Stimulated activated CD4-positive, alpha-beta T cell treated with anti-CD3 and anti-CD28 coated beads, Interleukin-2, amount 100 ng/mL, for 48 hours (primary cell): Measurements from ENCODE around the gene ARMC12.
A peak's percentile ranks its signal among the peaks of the same experiment; 100 is the strongest.

Experiments used
- DNase-seq, 2 donors: peaks; one replicate each; pipeline ENCODE4 v3.0.0-alpha.2; 2020

The ARMC12 gene

GRCh38 chr6:35736253-35736894 is 458 bp upstream of the ARMC12 start:
- DNase-seq, result peak; percentile 87 to 88

- no peak for DNase-seq
These were observed 780 bp downstream of the ARMC12 start for GRCh38 chr6:35737413-35738211.

GRCh38 chr6:35739645-35740524 is 3.1 kb downstream of the ARMC12 start:
- DNase-seq, result no peak

- DNase-seq, result no peak
These were observed 6.0 kb downstream of the ARMC12 start for GRCh38 chr6:35742842-35743241.

- no peak for DNase-seq
These were observed 8.7 kb downstream of the ARMC12 start for GRCh38 chr6:35745509-35745908.

- no peak for DNase-seq
These were observed 9.7 kb downstream of the ARMC12 start for GRCh38 chr6:35746516-35746915.

GRCh38 chr6:35747877-35748276 is 11.0 kb downstream of the ARMC12 start:
- no peak for DNase-seq

GRCh38 chr6:35750557-35750956 is 13.7 kb downstream of the ARMC12 start:
- DNase-seq, result no peak

- no peak for DNase-seq
These were observed 14.8 kb downstream of the ARMC12 start for GRCh38 chr6:35751594-35751993.

- DNase-seq, result no peak
These were observed 15.5 kb downstream of the ARMC12 start for GRCh38 chr6:35752330-35752729.

- DNase-seq, result no peak
These were observed 17.8 kb downstream of the ARMC12 start for GRCh38 chr6:35754452-35755277.

- no peak for DNase-seq
These were observed 18.6 kb downstream of the ARMC12 start for GRCh38 chr6:35755278-35755924.

GRCh38 chr6:35757456-35758123 is 20.8 kb downstream of the ARMC12 start:
- DNase-seq, result no peak

GRCh38 chr6:35759426-35759825 is 22.6 kb downstream of the ARMC12 start:
- no peak for DNase-seq

- no peak for DNase-seq
These were observed 28.9 kb downstream of the ARMC12 start for GRCh38 chr6:35765739-35766138.

GRCh38 chr6:35769211-35769610 is 32.4 kb downstream of the ARMC12 start:
- no peak for DNase-seq

GRCh38 chr6:35771343-35771627 is 34.5 kb downstream of the ARMC12 start:
- DNase-seq, result no peak

- DNase-seq, result no peak
These were observed 37.4 kb downstream of the ARMC12 start for GRCh38 chr6:35774116-35774794.

- no peak for DNase-seq
These were observed 38.2 kb downstream of the ARMC12 start for GRCh38 chr6:35775031-35775430.

- no peak for DNase-seq
These were observed 39.8 kb downstream of the ARMC12 start, which contains the start of gene CLPSL2 for GRCh38 chr6:35776364-35777215. Gene CLPSL2 (plus strand): TSS chr6:35776598. CDS start chr6:35776619, 21 bp downstream.
